Ovary (tissue), 9 donors: ENCODE measurements around the gene LACTB. TPM values are rescaled to one million over a fixed set of nuclear protein-coding genes. Genes with fewer than 3 reads are reported as not detected.

Source experiments
- DNase-seq, 5 donors: peaks; one replicate each; pipeline ENCODE4 v3.0.0-alpha.2; 2019 to 2020
- H3K27ac ChIP-seq, 2 donors: fragments of 200-600 bp; one replicate each; pipeline versions ENCODE4 v1.5.1 to v1.8.0; 2019 to 2022
- H3K27me3 ChIP-seq: fragments of 200-600 bp; one replicate; pipeline ENCODE4 v1.8.0; 2022
- H3K36me3 ChIP-seq: fragments of 200-600 bp; sonication (generic); one replicate; pipeline ENCODE4 v1.5.1; 2019
- H3K4me1 ChIP-seq: one replicate; pipeline ENCODE4 v1.8.1; 2013; ENCODE audit warnings: mild to moderate bottlenecking, moderate library complexity; ENCODE audit not compliant: insufficient read depth
- H3K4me3 ChIP-seq: fragments of 200-600 bp; sonication (generic); one replicate; pipeline ENCODE4 v1.5.1; 2017
- H3K9me3 ChIP-seq, 2 donors: fragments of 200-600 bp in 1 of 2; sonication (generic) in 1 of 2; one replicate each; pipeline versions ENCODE4 v1.5.1 to v1.8.1; 2013 to 2019; ENCODE audit warnings: mild to moderate bottlenecking in 1 of 2, moderate library complexity in 1 of 2
- EP300 ChIP-seq: sonication (generic); formaldehyde crosslinking; IDR thresholded peaks from one replicate; pipeline ENCODE4 v1.6.1; 2017; ENCODE audit warnings: antibody characterized with exemption
- POLR2A ChIP-seq: fragments of 450-650 bp; IDR thresholded peaks from one replicate; pipeline ENCODE4 v1.6.1; 2017; ENCODE audit warnings: antibody characterized with exemption, mild to moderate bottlenecking, moderate library complexity
- WGBS, 3 donors: extraction: QIAGEN DNeasy Blood & Tissue Kit in 1 of 3; methylation state at CpG; one replicate each; pipeline versions ENCODE4 v1.1.5 to v1.1.7; 2013 to 2017; 5-methylcytosine and 5-hydroxymethylcytosine counted together
- intact Hi-C, 4 donors: fragments of 100-400 bp; cut with DNase I; formaldehyde crosslinking; loops; one replicate each; pipeline versions ENCODE4 v1.11.0 to v1.15.1; 2022 to 2023
- polyA plus RNA-seq, 2 donors: library from polyadenylated mRNA; stranded (reverse); fragments of 200-250 nt in 1 of 2; fragments of 350-450 nt in 1 of 2; fragmentation: Illumina TruSeq in 1 of 2; extraction: RNeasy Lipid Tissue Mini Kit (QIAGEN cat#74804) in 1 of 2; gene quantifications; one replicate each; pipeline ENCODE4 v1.2.3, GENCODE V29; 2013 to 2014
- total RNA-seq, 7 donors: library from RNA; depleted of rRNA in 2 of 7; stranded (reverse); fragments of >200 nt in 2 of 7; fragmentation: NEBNext Ultra II Directional in 3 of 7; extraction: Animal tissue kit (Norgen Biotek cat#: 25700) in 3 of 7; gene quantifications; one replicate each; pipeline versions ENCODE4 v1.1.0 to v1.2.4, GENCODE V29; 2016 to 2023
- TF ChIP-seq, protein P1 (sequence below), 3 donors: fragments of 450-650 bp in 2 of 3; fragments of 200-600 bp in 1 of 3; IDR thresholded peaks; one replicate each; pipeline versions ENCODE4 v1.5.1 to v1.8.0; 2016 to 2022; ENCODE audit warnings: antibody characterized with exemption in 3 of 3, mild to moderate bottlenecking in 1 of 3
- donor health status: DM: no; HTN: no; CAD: no; lungs with moderate emphysema.
- donor health status: DM: no; HTN: no; CAD: no.
- donor health status: Bipolar disorder and iron deficiency.
- donor health status: DM: yes; HTN: yes; CAD: no.
- donor health status: DM: no; HTN: no; CAD: no.
- donor health status: DM: yes; HTN: yes; CAD: no.

The LACTB gene
- total and polyA plus RNA-seq, 9 donors: 7.5 to 27.9 (median 10.4) TPM

DNA sequence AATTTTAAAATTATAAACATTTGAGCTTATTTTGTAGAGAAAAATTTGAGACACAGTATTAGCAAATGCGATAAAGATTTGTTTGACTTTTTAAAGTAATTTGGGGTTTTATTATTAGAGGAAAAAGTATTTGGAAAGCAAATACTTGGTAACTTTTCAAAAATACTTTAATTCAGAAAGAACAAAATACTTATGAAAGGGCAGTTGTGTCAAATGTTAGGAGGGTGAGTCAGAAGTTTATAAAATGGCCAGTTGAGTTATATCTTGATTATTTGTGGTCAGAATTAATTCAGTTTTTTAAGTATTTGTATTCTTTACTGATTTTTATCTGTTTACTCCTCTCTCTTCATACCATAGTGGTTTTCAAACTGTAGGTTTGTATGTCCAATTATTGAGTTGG is 12.1 kb downstream of the LACTB start:
- DNase-seq: no peak
- intact Hi-C loops: no loop called here
- WGBS, 3 donors: 10 to 13% (median 10%) methylated on average over 1 of the region's 1 CpG

DNA sequence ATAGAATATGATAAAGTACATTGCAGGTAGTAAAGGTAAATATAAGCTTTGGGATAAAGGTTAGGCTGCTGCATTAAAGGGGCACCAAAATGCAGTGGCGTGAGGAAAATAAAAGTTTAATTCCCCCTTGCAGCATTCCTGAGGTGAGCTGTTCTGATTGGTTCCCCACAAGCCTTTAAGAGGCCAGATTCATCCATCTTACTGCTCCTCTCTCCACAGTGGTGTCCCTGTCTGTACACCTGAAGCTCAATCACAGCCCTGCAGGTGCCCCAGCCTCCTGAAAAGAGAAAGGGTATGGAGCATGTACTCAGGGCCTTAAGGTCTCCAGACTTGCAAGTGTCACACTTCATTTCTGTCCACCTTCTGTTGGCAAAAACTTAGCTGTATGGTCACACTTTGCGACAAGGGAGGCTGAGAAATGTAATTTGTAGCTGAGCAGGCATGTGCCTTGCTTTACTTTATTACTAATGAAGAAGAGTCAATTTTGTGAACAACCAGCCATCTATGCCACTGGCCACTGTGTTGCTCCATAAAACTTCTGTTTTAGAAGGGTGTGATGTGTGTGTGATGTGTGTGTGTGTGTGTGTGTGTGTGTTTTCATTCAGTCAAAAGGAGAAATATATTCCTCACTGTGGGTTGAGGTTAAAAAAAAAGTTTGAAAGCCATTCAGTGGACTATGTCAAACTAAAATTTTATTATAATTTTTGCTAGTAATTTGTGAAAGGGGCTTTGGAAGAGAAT is 12.8 kb downstream of the LACTB start:
- no peak for DNase-seq
- 94 to 97% (median 97%) methylated on average over 2 of the region's 2 CpGs for whole genome bisulfite sequencing, 3 donors
- Histone ChIP-seq H3K9me3 (no peaks in the 10 kb centered on the region), H3K27me3 (no peaks in the 10 kb centered on the region), H3K36me3 (no peaks in the 10 kb centered on the region), H3K4me1 (peaks cover 2% of the 10 kb centered on the region), H3K27ac (no peak overlapping the region), H3K4me3 (no peak overlapping the region)
- intact Hi-C loops: no loop called here
- TF ChIP-seq, protein P1, sequence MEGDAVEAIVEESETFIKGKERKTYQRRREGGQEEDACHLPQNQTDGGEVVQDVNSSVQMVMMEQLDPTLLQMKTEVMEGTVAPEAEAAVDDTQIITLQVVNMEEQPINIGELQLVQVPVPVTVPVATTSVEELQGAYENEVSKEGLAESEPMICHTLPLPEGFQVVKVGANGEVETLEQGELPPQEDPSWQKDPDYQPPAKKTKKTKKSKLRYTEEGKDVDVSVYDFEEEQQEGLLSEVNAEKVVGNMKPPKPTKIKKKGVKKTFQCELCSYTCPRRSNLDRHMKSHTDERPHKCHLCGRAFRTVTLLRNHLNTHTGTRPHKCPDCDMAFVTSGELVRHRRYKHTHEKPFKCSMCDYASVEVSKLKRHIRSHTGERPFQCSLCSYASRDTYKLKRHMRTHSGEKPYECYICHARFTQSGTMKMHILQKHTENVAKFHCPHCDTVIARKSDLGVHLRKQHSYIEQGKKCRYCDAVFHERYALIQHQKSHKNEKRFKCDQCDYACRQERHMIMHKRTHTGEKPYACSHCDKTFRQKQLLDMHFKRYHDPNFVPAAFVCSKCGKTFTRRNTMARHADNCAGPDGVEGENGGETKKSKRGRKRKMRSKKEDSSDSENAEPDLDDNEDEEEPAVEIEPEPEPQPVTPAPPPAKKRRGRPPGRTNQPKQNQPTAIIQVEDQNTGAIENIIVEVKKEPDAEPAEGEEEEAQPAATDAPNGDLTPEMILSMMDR (IDR thresholded peaks at IDR 0.05): no peak
- TF ChIP-seq EP300 (no peak), POLR2A (no peak)

More for the DNA sequence above, 12.1 kb downstream of the LACTB start:
- no peak overlapping the region for H3K4me3 ChIP-seq
- no peaks in the 10 kb centered on the region for H3K36me3 ChIP-seq
- TF ChIP-seq, protein P1 (IDR thresholded peaks at IDR 0.05): no peak
- no peak for TF ChIP-seq EP300
- no peak for TF ChIP-seq POLR2A
- H3K9me3 ChIP-seq: no peaks in the 10 kb centered on the region
- no peak overlapping the region for H3K27ac ChIP-seq
- no peaks in the 10 kb centered on the region for H3K27me3 ChIP-seq
- H3K4me1 ChIP-seq: peaks cover 2% of the 10 kb centered on the region

DNA sequence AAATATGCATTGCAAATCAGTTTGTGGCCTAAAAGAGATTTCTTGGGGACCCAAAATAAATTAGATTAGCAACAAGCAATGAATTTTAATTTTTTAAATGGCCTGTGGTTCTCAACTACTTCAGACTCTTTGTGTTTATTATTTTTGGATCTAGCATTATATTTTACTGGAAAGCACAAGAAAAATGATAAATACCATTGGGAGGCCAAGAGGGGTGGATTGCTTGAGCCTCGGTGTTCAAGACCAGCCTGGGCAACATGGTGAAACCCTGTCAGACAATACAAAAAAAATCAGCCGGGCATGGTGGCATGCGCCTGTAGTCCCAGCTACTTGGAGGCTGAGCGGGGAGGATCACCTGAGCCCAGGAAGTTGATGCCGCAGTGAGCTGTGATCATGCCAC is 13.6 kb downstream of the LACTB start:
- no peak for DNase-seq
- Histone ChIP-seq H3K27ac (no peak overlapping the region), H3K4me3 (no peak overlapping the region), H3K9me3 (no peaks in the 10 kb centered on the region), H3K27me3 (no peaks in the 10 kb centered on the region), H3K4me1 (peaks cover 2% of the 10 kb centered on the region), H3K36me3 (no peaks in the 10 kb centered on the region)
- TF ChIP-seq POLR2A: no peak
- TF ChIP-seq, protein P1 (IDR thresholded peaks at IDR 0.05): no peak
- TF ChIP-seq EP300: no peak
- 80 to 85% (median 83%) methylated on average over 5 of the region's 5 CpGs for WGBS, 3 donors
- intact Hi-C loops: no loop called here

DNA sequence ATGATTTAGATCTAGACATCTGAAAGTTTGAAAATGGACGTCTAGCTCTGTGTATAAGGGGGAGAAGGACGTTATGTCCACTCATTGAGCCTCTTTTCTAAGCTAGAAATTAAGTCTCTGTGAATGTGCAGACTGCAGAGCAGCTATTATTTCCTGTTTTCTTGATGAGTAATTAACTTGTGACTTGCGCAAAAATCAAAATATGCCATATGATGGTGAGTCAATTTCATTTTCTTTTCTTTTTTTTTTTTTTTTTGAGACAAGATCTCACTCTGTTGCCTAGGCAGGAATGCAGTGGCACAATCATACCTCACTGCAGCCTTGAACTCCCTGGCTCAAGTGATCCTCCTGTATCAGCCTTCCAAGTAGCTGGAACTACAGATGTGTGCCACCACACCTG is 14.1 kb downstream of the LACTB start:
- H3K9me3 ChIP-seq: no peaks in the 10 kb centered on the region
- no peak for DNase-seq
- H3K27me3 ChIP-seq: no peaks in the 10 kb centered on the region
- TF ChIP-seq, protein P1 (IDR thresholded peaks at IDR 0.05): no peak
- TF ChIP-seq EP300 (no peak), POLR2A (no peak)
- no peak overlapping the region for H3K4me3 ChIP-seq
- intact Hi-C loops: no loop called here
- H3K27ac ChIP-seq: no peak overlapping the region
- 49 to 52% (median 52%) methylated on average over 3 of the region's 3 CpGs for WGBS, 3 donors
- H3K4me1 ChIP-seq: peaks cover 2% of the 10 kb centered on the region
- no peaks in the 10 kb centered on the region for H3K36me3 ChIP-seq
